Activated CD4-positive, alpha-beta T cell treated with anti-CD3 and anti-CD28 coated beads, Interleukin-2, amount 10 ng/mL, durations not matched to agents 24 days and 14 days (primary cell): Measurements from ENCODE around the gene GNAQ. TPM values are rescaled to one million over a fixed set of nuclear protein-coding genes. Genes with fewer than 3 reads are reported as not detected.
A peak's percentile ranks its signal among the peaks of the same experiment; 100 is the strongest.

Experiments
- DNase-seq: peaks from one replicate; pipeline ENCODE4 v3.0.0; 2022
- H3K27ac Mint-ChIP-seq: one replicate; pipeline ENCODE4 v1.8.0; 2022; ENCODE audit warnings: mild to moderate bottlenecking, mixed read lengths
- H3K27me3 Mint-ChIP-seq: one replicate; pipeline ENCODE4 v1.8.0; 2022; ENCODE audit warnings: mixed read lengths
- H3K36me3 Mint-ChIP-seq: one replicate; pipeline ENCODE4 v1.8.0; 2022; ENCODE audit warnings: low read depth, mild to moderate bottlenecking, mixed read lengths
- H3K4me1 Mint-ChIP-seq: one replicate; pipeline ENCODE4 v1.8.0; 2021; ENCODE audit warnings: mixed read lengths
- H3K4me3 Mint-ChIP-seq: one replicate; pipeline ENCODE4 v1.8.0; 2022; ENCODE audit warnings: mild to moderate bottlenecking, moderate library complexity, mixed read lengths
- H3K9me3 Mint-ChIP-seq: one replicate; pipeline ENCODE4 v1.8.0; 2021; ENCODE audit warnings: mixed read lengths
- intact Hi-C: fragments of 100-400 bp; cut with micrococcal nuclease; formaldehyde crosslinking; loops from one replicate; pipeline ENCODE4 v1.15.1; 2023
- total RNA-seq: library from RNA; stranded (reverse); gene quantifications from 2 replicates; pipeline ENCODE4 v1.2.3, GENCODE V29; 2022

The GNAQ gene
- total RNA-seq, 1 donor from 2014 or later, result 22.7 TPM

DNA sequence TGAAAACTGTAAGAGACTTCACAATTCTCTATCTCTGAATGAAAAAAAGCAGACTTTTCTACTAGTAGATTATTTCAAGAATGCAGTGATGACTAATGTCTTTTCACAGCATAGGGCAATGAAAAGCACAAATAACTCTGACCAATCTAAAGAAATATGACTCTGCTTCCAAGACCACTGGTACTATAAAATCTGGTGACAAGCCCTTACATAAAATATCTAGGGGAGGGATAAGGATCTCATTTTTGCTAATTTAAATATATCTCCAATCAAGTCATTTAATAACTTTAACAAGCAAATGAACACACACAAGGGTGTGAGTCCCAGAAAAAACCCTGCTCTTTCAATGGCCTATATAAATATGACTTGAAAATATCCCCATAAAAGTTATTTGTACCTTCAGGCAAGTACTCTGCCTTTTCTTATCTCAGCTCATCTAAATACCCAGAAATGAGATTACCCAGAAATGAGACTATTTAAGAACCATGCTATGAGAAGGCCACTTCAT is 105.2 kb downstream of the GNAQ start:
- Mint-ChIP-seq H3K9me3 (no peaks in the 10 kb centered on the region), H3K4me1 (peaks cover 13% of the 10 kb centered on the region), H3K36me3 (peaks cover 16% of the 10 kb centered on the region), H3K27me3 (no peaks in the 10 kb centered on the region), H3K4me3 (no peak overlapping the region), H3K27ac (no peak overlapping the region)
- no peak for DNase-seq
- intact Hi-C loops, result no loop called here

DNA sequence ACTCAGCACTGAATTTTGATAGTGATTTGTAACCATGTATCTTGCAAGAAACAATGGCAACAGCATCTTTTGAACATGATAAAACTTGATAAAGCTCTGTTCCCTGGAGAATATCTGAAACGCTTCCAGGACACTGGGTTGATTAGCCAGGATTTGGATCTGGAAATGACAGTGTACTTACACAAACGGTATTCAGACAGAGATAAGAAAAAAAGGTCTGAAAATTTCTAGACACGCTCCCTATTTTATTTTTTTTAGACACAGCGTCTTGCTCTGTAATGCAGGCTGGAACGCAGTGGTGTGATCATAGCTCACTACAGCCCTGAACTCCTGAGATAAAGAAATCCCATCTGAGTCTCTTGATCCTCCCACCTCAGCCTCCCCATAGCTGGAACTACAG is 109.0 kb downstream of the GNAQ start:
- peaks cover 28% of the 10 kb centered on the region for H3K36me3 Mint-ChIP-seq

GRCh38 chr9:77917800-77918199 is 113.8 kb downstream of the GNAQ start:
- peaks cover 26% of the 10 kb centered on the region for H3K4me1 Mint-ChIP-seq
- H3K27ac Mint-ChIP-seq, result no peak overlapping the region
- H3K27me3 Mint-ChIP-seq, result no peaks in the 10 kb centered on the region
- peaks cover 41% of the 10 kb centered on the region for H3K36me3 Mint-ChIP-seq
- intact Hi-C loops, result no loop called here
- no peak for DNase-seq
- no peaks in the 10 kb centered on the region for H3K9me3 Mint-ChIP-seq
- H3K4me3 Mint-ChIP-seq, result no peak overlapping the region

More for the DNA sequence above, 109.0 kb downstream of the GNAQ start:
- peaks cover 18% of the 10 kb centered on the region for H3K4me1 Mint-ChIP-seq
- H3K27ac Mint-ChIP-seq, result no peak overlapping the region
- H3K9me3 Mint-ChIP-seq, result no peaks in the 10 kb centered on the region
- no peak overlapping the region for H3K4me3 Mint-ChIP-seq
- H3K27me3 Mint-ChIP-seq, result no peaks in the 10 kb centered on the region
- no peak for DNase-seq
- intact Hi-C loops, result no loop called here

DNA sequence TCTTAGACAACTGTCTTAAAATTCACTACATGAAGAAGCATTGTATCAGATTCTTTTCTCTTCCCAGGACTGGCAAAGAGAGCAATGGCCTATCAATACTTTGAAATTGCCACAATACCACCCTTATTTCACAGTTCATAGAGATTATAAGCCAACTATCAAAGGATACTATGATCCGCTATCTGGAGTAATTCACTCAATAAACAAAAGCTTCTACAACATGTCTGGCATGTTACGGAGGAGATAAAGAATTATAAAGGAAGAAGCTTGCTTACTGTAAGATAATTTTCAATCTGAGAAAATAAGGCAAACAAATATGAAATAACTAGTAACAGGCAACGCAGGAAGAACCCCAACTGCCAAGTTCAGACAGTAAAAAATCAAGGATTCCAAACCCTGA is 114.8 kb downstream of the GNAQ start:
- intact Hi-C loops, result no loop called here
- H3K9me3 Mint-ChIP-seq, result peaks cover 5% of the 10 kb centered on the region
- H3K27me3 Mint-ChIP-seq, result no peaks in the 10 kb centered on the region
- peaks cover 28% of the 10 kb centered on the region for H3K4me1 Mint-ChIP-seq
- peak overlapping the region; percentile 52 for H3K4me3 Mint-ChIP-seq
- peak overlapping the region; percentile 76 for H3K27ac Mint-ChIP-seq
- DNase-seq, result no peak
- peaks cover 43% of the 10 kb centered on the region for H3K36me3 Mint-ChIP-seq

GRCh38 chr9:77916410-77916819 is 115.2 kb downstream of the GNAQ start:
- H3K36me3 Mint-ChIP-seq, result peaks cover 42% of the 10 kb centered on the region
- H3K27me3 Mint-ChIP-seq, result no peaks in the 10 kb centered on the region
- peaks cover 9% of the 10 kb centered on the region for H3K9me3 Mint-ChIP-seq
- peak overlapping the region; percentile 52 for H3K4me3 Mint-ChIP-seq
- DNase-seq, result peak; percentile 71
- peak overlapping the region; percentile 76 for H3K27ac Mint-ChIP-seq
- peaks cover 32% of the 10 kb centered on the region for H3K4me1 Mint-ChIP-seq
- intact Hi-C loops, result no loop called here

- H3K9me3 Mint-ChIP-seq, result peaks cover 11% of the 10 kb centered on the region
- H3K4me1 Mint-ChIP-seq, result peaks cover 37% of the 10 kb centered on the region
- peaks cover 43% of the 10 kb centered on the region for H3K36me3 Mint-ChIP-seq
Observed at GRCh38 chr9:77915744-77916143, 115.9 kb downstream of the GNAQ start.

GRCh38 chr9:77912895-77913693 is 118.5 kb downstream of the GNAQ start:
- H3K4me3 Mint-ChIP-seq, result no peak overlapping the region
- peaks cover 56% of the 10 kb centered on the region for H3K4me1 Mint-ChIP-seq
- no peak for DNase-seq
- H3K36me3 Mint-ChIP-seq, result peaks cover 38% of the 10 kb centered on the region
- H3K27me3 Mint-ChIP-seq, result no peaks in the 10 kb centered on the region
- peaks cover 11% of the 10 kb centered on the region for H3K9me3 Mint-ChIP-seq
- H3K27ac Mint-ChIP-seq, result no peak overlapping the region
- intact Hi-C loops, result no loop called here

More at GRCh38 chr9:77915744-77916143, 115.9 kb downstream of the GNAQ start:
- Mint-ChIP-seq H3K27me3 (no peaks in the 10 kb centered on the region), H3K4me3 (no peak overlapping the region), H3K27ac (no peak overlapping the region)
- DNase-seq, result peak; percentile 42
- intact Hi-C loops, result no loop called here

DNA sequence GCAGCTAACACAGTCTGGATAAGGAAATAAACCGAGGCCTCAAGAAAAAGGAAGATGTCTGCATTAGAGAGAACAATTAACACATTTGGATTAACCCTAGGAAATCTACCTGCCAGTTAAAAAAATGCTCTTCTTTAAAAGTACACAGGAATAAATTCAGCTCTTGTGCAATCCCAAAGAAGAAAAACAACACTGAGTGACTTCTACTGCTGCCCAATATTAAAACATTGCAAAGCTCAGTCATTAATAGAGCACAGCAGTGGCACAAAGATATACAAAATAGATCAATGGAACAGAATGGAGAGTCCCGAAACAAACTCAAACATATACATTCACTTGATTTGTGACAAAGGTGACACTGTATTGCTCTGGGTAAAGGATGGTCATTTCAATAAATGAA is 119.7 kb downstream of the GNAQ start:
- intact Hi-C loops, result no loop called here
- H3K4me3 Mint-ChIP-seq, result no peak overlapping the region
- H3K36me3 Mint-ChIP-seq, result peaks cover 38% of the 10 kb centered on the region
- H3K4me1 Mint-ChIP-seq, result peaks cover 53% of the 10 kb centered on the region
- no peaks in the 10 kb centered on the region for H3K27me3 Mint-ChIP-seq
- no peak overlapping the region for H3K27ac Mint-ChIP-seq
- DNase-seq, result no peak
- peaks cover 11% of the 10 kb centered on the region for H3K9me3 Mint-ChIP-seq

GRCh38 chr9:77910194-77910621 is 121.4 kb downstream of the GNAQ start:
- Mint-ChIP-seq H3K36me3 (peaks cover 38% of the 10 kb centered on the region), H3K27ac (peak overlapping the region; percentile 52), H3K4me3 (peak overlapping the region; percentile 48)

GRCh38 chr9:77909306-77909705 is 122.3 kb downstream of the GNAQ start:
- Mint-ChIP-seq H3K27ac (peak overlapping the region; percentile 83), H3K36me3 (peaks cover 40% of the 10 kb centered on the region), H3K4me3 (peak overlapping the region; percentile 66), H3K9me3 (peaks cover 11% of the 10 kb centered on the region), H3K27me3 (no peaks in the 10 kb centered on the region), H3K4me1 (peaks cover 43% of the 10 kb centered on the region)
- DNase-seq, result peak; percentile 78
- intact Hi-C loops, result loop anchor here (10.0 kb wide), 1 partner anchor 125 kb away; the partner anchor contains the start of gene GNAQ

More at GRCh38 chr9:77910194-77910621, 121.4 kb downstream of the GNAQ start:
- Mint-ChIP-seq H3K9me3 (peaks cover 11% of the 10 kb centered on the region), H3K4me1 (peaks cover 43% of the 10 kb centered on the region), H3K27me3 (no peaks in the 10 kb centered on the region)
- intact Hi-C loops, result no loop called here
- peak; percentile 44 for DNase-seq

DNA sequence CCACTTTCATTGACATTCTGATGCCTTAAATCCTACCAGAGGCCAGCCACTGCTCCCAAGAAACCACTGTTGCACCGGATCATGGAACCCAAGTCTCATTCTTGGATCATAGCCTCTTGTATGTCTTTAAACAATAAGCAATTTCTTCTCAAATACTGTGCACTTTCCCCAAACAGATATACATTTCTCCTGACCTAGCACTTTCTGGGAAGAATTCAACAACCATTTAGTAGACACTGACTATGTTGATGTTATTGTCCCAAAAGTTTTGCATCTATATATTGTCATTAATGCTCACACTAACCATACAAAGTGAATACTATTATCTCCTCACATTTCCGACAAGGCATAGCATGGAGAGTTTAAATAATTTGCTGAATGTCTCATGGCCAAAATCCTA is 123.3 kb downstream of the GNAQ start:
- intact Hi-C loops, result loop anchor here (10.0 kb wide), 1 partner anchor 127 kb away; the partner anchor contains the start of gene GNAQ
- DNase-seq, result no peak
- Mint-ChIP-seq H3K4me1 (peaks cover 43% of the 10 kb centered on the region), H3K9me3 (peaks cover 11% of the 10 kb centered on the region), H3K27me3 (no peaks in the 10 kb centered on the region), H3K36me3 (peaks cover 35% of the 10 kb centered on the region), H3K4me3 (peak overlapping the region; percentile 4), H3K27ac (no peak overlapping the region)

DNA sequence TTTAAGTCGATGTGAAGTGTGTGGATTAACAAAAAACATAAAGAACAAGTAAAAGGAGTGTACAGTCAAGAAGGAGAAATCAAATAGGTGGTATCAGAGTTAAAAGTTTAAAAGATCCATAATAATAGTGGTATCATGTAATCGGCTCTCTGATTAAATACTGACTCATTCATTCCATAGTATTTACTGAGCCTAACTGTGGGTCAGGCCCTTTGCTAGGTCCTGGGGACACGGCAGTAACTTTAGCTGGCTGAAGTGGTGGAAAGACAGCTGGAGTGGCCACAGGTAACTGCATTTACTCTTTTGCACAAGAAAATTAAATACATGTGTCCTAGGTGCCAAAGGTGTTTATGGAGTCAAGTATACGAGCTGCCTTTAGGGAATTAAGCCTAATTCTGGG is 124.0 kb downstream of the GNAQ start:
- Mint-ChIP-seq H3K9me3 (peaks cover 11% of the 10 kb centered on the region), H3K27ac (no peak overlapping the region), H3K4me1 (peaks cover 45% of the 10 kb centered on the region), H3K36me3 (peaks cover 31% of the 10 kb centered on the region), H3K4me3 (no peak overlapping the region), H3K27me3 (no peaks in the 10 kb centered on the region)
- DNase-seq, result peak; percentile 47
- intact Hi-C loops, result loop anchor here (10.0 kb wide), 1 partner anchor 127 kb away; the partner anchor contains the start of gene GNAQ

DNA sequence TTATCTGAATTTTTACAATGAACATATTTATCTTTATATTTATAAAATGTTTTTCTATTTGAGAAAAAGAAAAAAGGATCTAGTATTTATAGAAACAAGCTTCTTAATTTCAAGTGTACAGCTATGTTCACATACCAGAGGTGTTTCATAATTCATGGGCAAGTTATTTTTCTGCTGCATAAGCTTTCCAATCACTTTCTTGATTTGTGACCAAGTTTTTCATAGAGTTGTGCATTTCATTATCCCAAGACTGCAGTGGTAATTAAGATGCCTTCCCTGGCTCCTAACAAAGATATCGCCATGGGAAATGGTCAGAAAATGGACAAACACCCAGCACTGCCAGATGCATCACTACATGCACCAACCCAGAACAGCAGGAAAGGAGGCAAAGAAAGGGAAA is 124.6 kb downstream of the GNAQ start:
- intact Hi-C loops, result loop anchor here (10.0 kb wide), 1 partner anchor 128 kb away; the partner anchor contains the start of gene GNAQ
- Mint-ChIP-seq H3K9me3 (peaks cover 8% of the 10 kb centered on the region), H3K36me3 (peaks cover 28% of the 10 kb centered on the region), H3K27me3 (no peaks in the 10 kb centered on the region), H3K4me1 (peaks cover 44% of the 10 kb centered on the region), H3K27ac (no peak overlapping the region), H3K4me3 (no peak overlapping the region)
- no peak for DNase-seq

DNA sequence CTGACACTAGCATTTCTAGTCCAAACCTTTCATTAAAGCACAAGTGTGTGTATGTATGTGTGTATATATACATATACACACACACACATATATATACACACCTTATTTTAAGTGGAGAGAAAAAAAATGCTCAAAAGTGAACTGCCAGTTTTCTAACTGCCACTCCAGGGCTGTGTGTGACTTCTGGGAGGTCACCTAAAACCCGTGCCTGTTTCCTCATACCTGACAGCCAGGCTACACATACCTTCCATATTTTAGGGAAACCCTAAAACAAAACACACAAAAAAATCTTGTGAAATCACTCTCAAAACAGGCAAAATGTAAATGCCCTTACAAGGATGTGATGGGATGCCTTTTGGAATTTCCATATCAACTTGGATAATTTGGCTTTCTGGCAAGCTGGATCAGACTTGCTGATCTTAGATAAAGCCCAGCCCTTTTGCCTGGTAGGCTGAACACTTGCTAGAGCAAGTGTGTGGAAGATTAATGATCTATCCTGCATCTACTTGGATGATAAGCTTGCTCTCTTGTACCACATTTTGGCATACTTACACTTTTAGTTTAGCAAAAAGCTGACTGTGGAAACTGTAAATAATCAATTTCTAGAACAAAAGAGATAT is 127.8 kb downstream of the GNAQ start:
- Mint-ChIP-seq H3K27ac (no peak overlapping the region), H3K4me1 (peaks cover 33% of the 10 kb centered on the region), H3K9me3 (no peaks in the 10 kb centered on the region), H3K36me3 (peaks cover 20% of the 10 kb centered on the region), H3K4me3 (no peak overlapping the region), H3K27me3 (no peaks in the 10 kb centered on the region)
- intact Hi-C loops, result loop anchor here (10.0 kb wide), 1 partner anchor 131 kb away; the partner anchor contains the start of gene GNAQ
- peak; percentile 49 for DNase-seq
